GM21723 (cell line): ENCODE measurements around the gene PNMA3.
"Not testable (repeated sequence)": the region's sequence is repeated elsewhere in the genome, so short reads cannot be mapped to it uniquely, and the experiment has no call there.

ENCODE experiments used
- ATAC-seq: cut with Tn5 transposase; IDR thresholded peaks from one replicate; pipeline ENCODE4 v1.9.1; 2021; ENCODE audit warnings: mild to moderate bottlenecking, moderate library complexity; ENCODE audit not compliant: unreplicated experiment

PNMA3 gene

GRCh38 chrX:153055871-153056749 lies at the start of gene PNMA3:
Gene PNMA3, plus strand, starts transcription at chrX:153056470. Its CDS starts 586 bp downstream, at chrX:153057056.
- no peak for ATAC-seq

GRCh38 chrX:153017174-153017573 lies 39.1 kb upstream of the PNMA3 start:
- ATAC-seq, result not testable (repeated sequence)

GRCh38 chrX:153019166-153019565 lies 37.1 kb upstream of the PNMA3 start:
- ATAC-seq, result no peak

- not testable (repeated sequence) for ATAC-seq
These were observed 29.8 kb upstream of the PNMA3 start for GRCh38 chrX:153026501-153026900.

GRCh38 chrX:153028487-153028886 lies 27.8 kb upstream of the PNMA3 start:
- ATAC-seq, result not testable (repeated sequence)

GRCh38 chrX:153029162-153029561 lies 27.1 kb upstream of the PNMA3 start:
- no peak for ATAC-seq

- ATAC-seq, result no peak
These were observed 26.4 kb upstream of the PNMA3 start for GRCh38 chrX:153029875-153030274.

GRCh38 chrX:153030801-153031200 lies 25.5 kb upstream of the PNMA3 start:
- ATAC-seq, result no peak

GRCh38 chrX:153032397-153033118 lies 23.7 kb upstream of the PNMA3 start:
- ATAC-seq, result peak; percentile 72

GRCh38 chrX:153049093-153049492 lies 7.2 kb upstream of the PNMA3 start:
- ATAC-seq, result no peak

GRCh38 chrX:153052534-153052933 lies 3.7 kb upstream of the PNMA3 start:
- ATAC-seq, result no peak

- ATAC-seq, result no peak
These were observed 1.0 kb downstream of the PNMA3 start for GRCh38 chrX:153057281-153057680.

- no peak for ATAC-seq
These were observed 3.2 kb downstream of the PNMA3 start for GRCh38 chrX:153059191-153060094.

GRCh38 chrX:153060095-153060445 lies 3.8 kb downstream of the PNMA3 start:
- no peak for ATAC-seq

- no peak for ATAC-seq
These were observed 5.5 kb downstream of the PNMA3 start for GRCh38 chrX:153061732-153062131.

- ATAC-seq, result no peak
These were observed 7.0 kb downstream of the PNMA3 start for GRCh38 chrX:153063315-153063714.

GRCh38 chrX:153064061-153064460 lies 7.8 kb downstream of the PNMA3 start:
- no peak for ATAC-seq

- ATAC-seq, result no peak
These were observed 9.1 kb downstream of the PNMA3 start for GRCh38 chrX:153065389-153065788.

- not testable (repeated sequence) for ATAC-seq
These were observed 10.1 kb downstream of the PNMA3 start for GRCh38 chrX:153066402-153066801.

GRCh38 chrX:153071909-153072583 lies 15.8 kb downstream of the PNMA3 start, which contains the start of gene PNMA6A:
Gene PNMA6A, plus strand, starts transcription at chrX:153072454. Its CDS starts 609 bp downstream, at chrX:153073063.
- ATAC-seq, result not testable (repeated sequence)
